Stimulated activated CD8-positive, alpha-beta memory T cell treated with anti-CD3 and anti-CD28 coated beads, Interleukin-2, amount 100 ng/mL, for 1 hour (primary cell): ENCODE data around the gene BTG4.

Experiments
- DNase-seq, 2 donors: peaks; one replicate each; pipeline ENCODE4 v3.0.0-alpha.2; 2020; ENCODE audit warnings: low read depth in 2 of 2

Gene BTG4

GRCh38 chr11:111512296-111513239 is at the start of gene BTG4:
TSS of gene BTG4 (minus strand) at chr11:111512386. CDS start at chr11:111498776, 13,610 bp downstream.
- no peak for DNase-seq

- DNase-seq: no peak
These were observed 49.7 kb upstream of the BTG4 start for GRCh38 chr11:111561791-111562325.

- no peak for DNase-seq
These were observed 49.1 kb upstream of the BTG4 start for GRCh38 chr11:111561306-111561705.

- no peak for DNase-seq
These were observed 48.6 kb upstream of the BTG4 start for GRCh38 chr11:111560800-111561199.

- no peak for DNase-seq
These were observed 47.7 kb upstream of the BTG4 start for GRCh38 chr11:111559800-111560464.

GRCh38 chr11:111557425-111558111 is 45.4 kb upstream of the BTG4 start:
- DNase-seq: no peak

GRCh38 chr11:111555255-111555654 is 43.1 kb upstream of the BTG4 start:
- no peak for DNase-seq

- no peak for DNase-seq
These were observed 42.3 kb upstream of the BTG4 start for GRCh38 chr11:111554532-111554931.

GRCh38 chr11:111550258-111550657 is 38.1 kb upstream of the BTG4 start:
- DNase-seq: no peak

- no peak for DNase-seq
These were observed 37.6 kb upstream of the BTG4 start for GRCh38 chr11:111549869-111550203.

GRCh38 chr11:111549196-111549868 is 37.1 kb upstream of the BTG4 start:
- no peak for DNase-seq

- DNase-seq: no peak
These were observed 36.3 kb upstream of the BTG4 start for GRCh38 chr11:111548525-111548924.

GRCh38 chr11:111542606-111543275 is 30.6 kb upstream of the BTG4 start:
- no peak for DNase-seq

- DNase-seq: no peak
These were observed 29.3 kb upstream of the BTG4 start for GRCh38 chr11:111541254-111542061.

GRCh38 chr11:111540937-111541253 is 28.7 kb upstream of the BTG4 start:
- DNase-seq: no peak

- DNase-seq: peak in 1 of 2 donors; percentile 21
These were observed 28.1 kb upstream of the BTG4 start, which contains the start of gene LAYN for GRCh38 chr11:111540114-111540936. TSS of gene LAYN (plus strand) at chr11:111540720. CDS start at chr11:111540844, 124 bp downstream.

- DNase-seq: no peak
These were observed 27.4 kb upstream of the BTG4 start for GRCh38 chr11:111539426-111540113.

GRCh38 chr11:111538407-111539114 is 26.4 kb upstream of the BTG4 start:
- no peak for DNase-seq
